Activated CD4-positive, alpha-beta T cell treated with anti-CD3 and anti-CD28 coated beads, Interleukin-2, amount 50 U/mL, for 1 hour (primary cell): Measurements from ENCODE around the gene CEACAM18.
"Not testable (repeated sequence)": the region's sequence is repeated elsewhere in the genome, so short reads cannot be mapped to it uniquely, and the experiment has no call there.

Experiments used
- DNase-seq: peaks from one replicate; pipeline ENCODE4 v3.0.0-alpha.2; 2020

CEACAM18 gene

DNA sequence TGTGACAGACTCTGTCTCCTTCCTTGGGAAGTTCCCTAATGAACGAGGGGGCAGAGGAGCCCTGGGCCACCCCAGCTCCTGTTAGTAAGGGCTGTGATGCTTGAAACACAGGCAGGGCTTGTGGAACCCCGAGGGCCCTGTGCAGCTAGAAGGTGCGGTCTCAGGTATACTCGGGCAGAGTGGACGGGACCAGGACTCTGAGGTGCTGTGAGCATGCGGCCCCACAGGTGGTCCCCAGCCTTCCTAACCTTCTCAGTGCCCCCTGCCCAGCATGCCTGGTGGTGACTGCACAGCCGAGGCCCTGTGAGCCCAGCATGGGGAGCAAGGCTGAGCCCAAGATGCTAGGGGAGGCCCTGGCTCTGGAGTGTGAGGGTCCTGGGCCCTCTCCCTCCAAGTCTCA lies 16.1 kb upstream of the CEACAM18 start:
- no peak for DNase-seq

DNA sequence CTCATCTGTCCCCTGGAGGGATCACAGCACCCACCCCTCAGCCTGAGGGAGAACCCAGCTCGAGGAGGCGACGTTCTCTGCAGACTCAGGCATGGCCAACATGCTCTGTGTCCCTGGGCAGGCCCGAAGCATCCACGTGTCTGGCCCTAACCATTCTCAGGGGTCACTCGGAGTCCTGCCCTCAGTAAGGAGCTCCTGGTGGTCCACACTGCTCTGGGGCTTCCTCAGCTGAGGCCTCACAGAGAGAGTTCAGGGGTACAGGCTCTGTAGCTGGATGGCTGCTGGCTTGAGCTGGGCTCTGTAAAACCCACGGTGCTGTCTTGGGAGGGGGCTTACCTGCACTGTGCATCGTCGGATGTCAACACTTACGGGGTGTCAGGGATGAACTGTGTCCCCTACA lies 15.7 kb upstream of the CEACAM18 start:
- no peak for DNase-seq

DNA sequence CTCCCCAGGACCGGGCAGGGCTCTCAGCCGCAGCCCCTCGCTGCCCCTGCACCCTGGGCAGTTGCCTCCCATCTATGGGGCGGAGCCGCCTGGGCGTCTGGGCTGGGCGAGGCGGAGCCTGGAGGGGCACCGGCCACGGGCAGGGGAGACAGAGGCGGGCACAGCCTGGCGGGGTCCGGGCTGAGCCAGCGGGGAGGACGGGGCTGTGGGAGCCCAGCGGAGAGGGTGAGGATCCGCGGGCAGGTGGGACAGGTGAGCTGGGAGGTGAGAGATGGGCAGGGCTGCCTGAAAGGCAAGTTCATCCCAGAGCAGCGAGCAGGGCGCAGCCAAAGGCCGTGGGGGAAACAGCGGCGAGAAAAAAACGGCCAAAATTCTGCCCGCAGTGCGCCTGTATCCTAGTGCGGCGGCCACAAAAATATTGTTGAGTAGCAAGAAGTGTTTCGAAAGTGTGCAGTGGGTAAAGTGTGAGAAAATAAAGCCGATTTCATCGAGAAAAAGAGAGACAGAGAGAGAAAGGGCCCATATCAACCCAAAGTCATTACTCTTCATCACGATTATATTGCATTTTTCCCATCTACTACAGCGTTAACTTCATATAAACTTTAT lies 14.3 kb upstream of the CEACAM18 start:
- DNase-seq: not testable (repeated sequence)

DNA sequence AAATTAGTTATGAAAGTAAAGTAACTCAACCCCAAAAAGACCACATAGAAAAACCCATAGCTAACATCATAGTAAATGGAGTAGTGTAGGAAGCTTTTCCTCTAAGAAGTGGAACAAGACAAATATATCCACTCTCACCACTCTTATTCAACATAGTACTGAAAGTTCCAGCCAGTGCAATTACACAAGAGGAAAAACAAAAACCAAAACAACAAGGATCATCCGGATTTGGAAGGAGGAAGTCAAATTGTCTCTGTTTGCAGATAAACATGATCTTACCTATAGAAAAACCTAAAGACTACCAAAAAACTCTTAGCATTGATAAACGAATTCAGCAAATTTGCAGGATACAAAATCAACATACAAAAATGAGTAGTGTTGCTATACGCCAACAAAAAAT lies 11.6 kb upstream of the CEACAM18 start:
- DNase-seq: no peak

DNA sequence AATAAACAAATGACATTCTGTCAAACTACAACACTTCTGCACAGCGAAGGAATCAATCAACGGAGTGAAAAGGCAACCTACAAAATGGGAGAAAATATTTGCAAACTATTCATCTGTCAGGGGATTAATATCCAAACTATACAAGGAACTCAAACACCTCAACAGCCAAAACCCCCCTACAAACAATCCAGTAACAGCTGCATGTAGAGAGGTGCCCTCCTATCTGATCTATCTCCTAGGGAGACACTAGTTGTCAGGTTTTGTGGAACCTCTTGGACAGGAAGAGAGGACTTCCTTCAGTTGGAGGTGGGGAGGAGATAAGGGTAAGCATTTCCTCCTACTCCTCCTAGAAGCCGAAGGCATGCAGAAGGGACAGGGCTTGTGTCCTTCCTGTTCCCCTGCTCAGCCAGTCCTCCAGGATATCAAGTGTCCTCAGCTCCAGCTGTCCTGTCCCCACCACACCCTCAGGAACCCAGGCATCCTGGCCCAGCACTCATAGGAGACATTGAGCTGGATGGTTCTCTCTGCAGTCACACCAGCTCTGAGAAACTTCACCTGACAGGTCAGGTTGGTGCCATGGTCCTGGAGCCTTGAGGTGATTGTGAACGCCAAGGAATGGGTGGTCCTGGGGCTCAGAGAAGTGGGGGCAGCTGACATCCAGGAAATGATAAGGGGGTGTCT lies 10.3 kb upstream of the CEACAM18 start:
- no peak for DNase-seq

GRCh38 chr19:51468545-51468920 lies 9.8 kb upstream of the CEACAM18 start:
- DNase-seq: no peak

- no peak for DNase-seq
Observed at GRCh38 chr19:51469162-51469561, 9.2 kb upstream of the CEACAM18 start.

- DNase-seq: no peak
Observed at GRCh38 chr19:51469629-51470028, 8.7 kb upstream of the CEACAM18 start.

DNA sequence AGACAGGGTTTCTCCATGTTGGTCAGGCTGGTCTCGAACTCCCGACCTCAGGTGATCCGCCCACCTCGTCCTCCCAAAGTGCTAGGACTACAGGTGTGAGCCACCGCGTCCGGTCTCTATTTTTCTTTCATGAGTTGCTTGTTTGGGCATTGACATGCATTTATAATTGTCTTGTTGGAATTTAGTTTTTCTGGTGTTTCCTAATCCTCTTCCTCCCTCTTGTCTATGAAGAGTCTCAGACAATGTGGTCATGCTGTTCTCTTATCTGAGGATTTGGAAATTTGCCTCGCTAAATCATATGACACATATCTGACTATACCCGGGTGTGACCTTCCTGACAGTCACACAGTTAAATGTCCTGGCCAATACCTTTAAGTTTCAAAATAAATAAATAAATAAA lies 7.4 kb upstream of the CEACAM18 start:
- no peak for DNase-seq

- DNase-seq: no peak
Observed at GRCh38 chr19:51471527-51471926, 6.8 kb upstream of the CEACAM18 start.

- DNase-seq: no peak
Observed at GRCh38 chr19:51472607-51473006, 5.7 kb upstream of the CEACAM18 start.

DNA sequence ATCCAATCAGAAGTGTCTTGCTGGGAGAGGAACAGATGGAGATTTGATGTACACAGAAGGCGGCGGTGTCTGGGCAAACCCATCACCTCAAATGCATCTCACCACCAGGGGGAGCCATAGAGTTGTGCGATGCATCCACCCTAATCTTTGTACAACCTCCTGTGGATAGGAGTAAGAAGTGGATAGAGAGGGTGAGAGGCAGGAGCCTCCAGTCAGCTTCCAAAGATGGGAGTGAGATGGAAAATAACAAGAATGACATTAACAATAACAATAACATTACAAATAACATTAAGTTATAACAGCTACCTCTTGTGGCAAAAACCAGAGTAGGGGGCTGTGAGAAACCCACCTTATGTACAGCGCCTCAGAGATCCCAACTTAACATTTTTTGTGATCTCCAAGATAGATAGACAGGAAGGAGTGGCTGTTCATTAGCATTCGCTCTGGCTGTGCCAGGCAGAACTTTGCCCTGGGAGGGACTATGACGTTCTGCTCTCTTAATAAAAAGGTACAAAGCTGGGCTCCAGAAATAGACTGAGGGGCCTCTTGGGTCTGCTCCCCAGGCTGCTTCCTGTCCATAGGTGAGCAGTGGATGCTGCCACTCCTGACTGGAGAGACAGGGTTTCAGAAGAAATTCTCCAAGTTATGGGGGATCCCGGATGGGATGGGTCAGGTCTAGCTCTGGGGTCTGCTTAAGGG lies 5.2 kb upstream of the CEACAM18 start:
- DNase-seq: peak; percentile 81

DNA sequence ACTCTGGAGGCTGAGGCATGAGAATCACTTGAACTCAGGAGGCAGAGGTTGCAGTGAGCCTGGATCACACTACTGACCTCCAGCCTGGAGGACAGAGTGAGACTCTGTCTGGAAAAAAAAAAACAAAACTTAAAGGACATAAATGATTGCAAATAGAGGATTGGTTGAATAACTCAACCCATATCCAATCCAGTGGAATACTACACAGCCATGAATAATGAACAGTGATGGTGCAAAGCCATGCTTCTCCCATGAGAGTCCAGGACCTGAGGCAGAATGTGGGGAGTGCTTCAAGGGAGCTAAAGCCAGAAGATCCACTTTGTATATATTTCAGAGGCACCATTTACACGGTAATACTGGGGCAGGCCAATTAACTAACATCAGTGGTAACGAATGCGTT lies 2.2 kb upstream of the CEACAM18 start:
- DNase-seq: no peak

DNA sequence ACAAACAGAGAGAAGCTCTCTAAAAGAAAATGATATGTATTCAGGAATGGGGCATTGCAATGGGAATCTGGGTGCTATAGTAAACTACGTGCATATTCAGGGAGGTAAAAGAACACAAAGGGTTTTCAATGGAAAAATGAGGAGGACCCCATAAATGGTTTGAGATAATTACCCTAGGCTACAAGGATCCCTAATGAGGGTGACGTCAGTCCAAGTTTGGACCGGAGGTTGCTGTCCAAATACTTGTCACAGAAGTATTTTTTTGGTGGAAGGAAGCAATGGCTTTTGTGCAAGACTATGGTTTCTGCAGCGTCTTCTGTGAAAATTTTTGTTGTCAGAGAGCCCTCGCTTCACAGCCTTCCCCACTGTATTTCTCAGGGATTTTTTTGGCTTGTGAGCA lies 995 bp upstream of the CEACAM18 start:
- no peak for DNase-seq

DNA sequence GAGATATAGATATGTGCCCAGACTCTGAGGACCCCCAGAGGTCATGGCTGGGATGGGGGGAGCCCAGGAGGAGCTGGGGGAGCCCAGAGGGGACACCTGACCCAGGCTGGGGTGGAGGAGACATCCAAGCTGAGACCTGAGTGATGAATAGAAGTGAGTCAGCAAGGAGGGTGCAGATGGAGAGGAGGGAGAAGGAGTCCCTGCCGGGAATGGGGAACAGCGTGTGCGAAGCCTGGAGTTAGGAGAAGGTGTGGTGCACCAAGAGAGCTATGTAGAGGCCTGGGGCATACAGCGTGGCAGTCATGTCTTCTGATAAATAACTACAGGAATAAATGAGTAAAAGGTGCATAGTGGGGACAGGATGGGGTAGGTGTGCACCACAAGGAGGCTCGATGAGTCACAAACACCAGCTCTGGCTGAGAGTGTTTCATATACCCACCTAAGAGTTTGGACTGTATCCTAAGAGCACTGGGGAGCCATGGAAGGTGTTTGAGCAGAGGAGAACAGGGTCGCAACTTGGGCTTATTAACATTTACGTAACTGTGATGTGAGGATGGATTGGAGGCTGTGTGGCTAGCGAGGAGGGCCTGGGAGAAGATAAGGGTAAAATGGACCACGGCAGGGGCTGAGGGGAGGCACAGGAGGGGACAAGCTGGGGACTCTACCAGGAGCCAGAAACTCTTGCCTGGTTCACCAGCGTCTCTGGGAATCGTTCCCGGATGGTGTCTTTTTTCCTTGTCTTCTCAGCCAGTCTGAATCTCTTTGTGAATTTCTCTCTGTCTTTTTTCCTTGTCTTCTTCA lies 1.4 kb downstream of the CEACAM18 start:
- no peak for DNase-seq

DNA sequence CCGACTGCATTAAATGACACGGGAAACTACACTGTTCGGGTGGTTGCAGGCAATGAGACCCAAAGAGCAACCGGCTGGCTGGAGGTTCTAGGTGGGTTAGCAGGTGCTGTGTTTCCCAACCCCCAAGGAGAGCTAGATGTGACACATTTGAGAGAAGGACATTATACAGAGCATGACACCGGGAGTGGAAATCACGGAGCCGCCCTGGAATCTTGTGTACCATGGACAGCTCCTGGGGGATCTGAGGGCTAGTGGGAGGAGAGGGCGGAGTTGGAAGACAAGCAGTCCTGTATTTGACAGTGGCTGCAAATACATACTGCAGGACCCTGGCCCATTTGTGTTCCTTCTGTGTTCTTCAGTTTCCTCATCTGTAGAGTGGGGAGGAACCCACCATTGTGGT lies 2.3 kb downstream of the CEACAM18 start:
- no peak for DNase-seq

DNA sequence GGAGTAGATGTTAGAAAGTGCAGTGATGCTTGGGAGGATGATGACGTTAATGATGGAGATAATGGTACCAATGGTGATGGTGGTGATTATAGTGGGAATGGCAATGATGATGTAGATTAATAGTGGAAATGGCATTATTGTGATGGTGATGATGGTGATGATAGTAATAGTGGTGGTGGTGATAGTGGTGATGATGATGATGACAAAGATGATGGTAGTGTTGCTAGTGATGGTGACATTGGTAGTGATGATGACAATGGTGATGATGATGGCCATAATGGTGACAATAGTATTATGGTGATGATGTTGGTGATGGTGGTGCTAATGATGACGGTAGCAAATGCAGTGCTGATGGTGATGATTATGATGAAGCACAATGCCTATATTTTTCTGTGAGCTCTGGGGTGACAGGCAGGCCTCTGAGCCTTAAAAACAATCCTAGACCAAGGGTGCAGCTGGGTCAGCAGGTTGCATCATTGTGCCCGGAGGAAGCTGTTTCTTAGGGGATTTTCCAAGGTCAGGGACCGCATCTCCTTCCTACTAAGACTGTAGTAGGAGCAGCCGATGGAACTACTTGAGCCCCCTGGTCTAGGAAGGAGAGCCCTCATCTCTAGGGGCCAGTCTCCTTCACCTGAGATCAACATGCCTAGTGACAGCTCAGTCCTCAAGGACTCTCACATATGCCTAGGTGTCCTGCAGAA lies 7.8 kb downstream of the CEACAM18 start:
- no peak for DNase-seq

DNA sequence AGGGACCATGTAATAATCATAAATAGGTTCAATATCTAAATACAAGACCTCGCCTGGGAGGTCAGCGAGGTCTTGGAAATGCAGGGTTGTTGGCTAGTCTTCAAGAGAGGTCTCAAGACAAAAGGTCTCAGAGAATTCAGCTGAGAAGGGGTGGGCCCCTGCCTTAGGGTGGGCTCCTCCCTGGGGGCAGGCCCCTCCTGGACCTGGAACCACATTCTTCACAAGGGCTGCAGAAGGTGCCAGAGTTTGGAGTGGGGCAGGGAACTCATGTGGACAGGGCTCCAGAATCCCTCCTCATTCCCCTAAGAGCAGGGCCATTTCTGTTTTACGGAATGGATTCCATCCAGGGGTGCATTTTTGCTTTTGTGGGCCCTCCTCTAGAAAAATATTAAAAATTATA lies 10.2 kb downstream of the CEACAM18 start:
- no peak for DNase-seq

- DNase-seq: no peak
Observed at GRCh38 chr19:51489113-51489512, 10.8 kb downstream of the CEACAM18 start.

GRCh38 chr19:51490676-51491075 lies 12.3 kb downstream of the CEACAM18 start:
- DNase-seq: no peak

DNA sequence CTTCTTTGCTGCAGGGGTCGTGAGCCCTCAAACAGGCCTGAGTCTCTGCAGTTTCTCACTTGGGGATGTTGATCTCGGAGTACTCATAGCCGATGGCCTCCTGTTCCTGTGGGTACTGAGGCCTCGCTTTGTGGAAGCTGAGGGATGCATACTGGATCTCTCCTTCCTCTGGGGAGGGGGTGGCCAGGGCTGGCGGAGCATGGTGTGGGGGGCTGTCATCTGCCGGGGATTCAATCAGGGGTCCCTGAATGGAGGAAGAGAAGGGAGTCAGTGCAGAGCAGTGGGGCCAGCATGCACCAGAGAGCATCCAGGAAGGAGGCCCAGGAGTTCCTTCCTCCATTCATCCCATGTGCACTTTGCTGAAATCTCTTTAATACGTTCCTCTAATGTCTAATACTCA lies 13.2 kb downstream of the CEACAM18 start:
- no peak for DNase-seq

- no peak for DNase-seq
Observed at GRCh38 chr19:51493776-51494175, 15.4 kb downstream of the CEACAM18 start.

DNA sequence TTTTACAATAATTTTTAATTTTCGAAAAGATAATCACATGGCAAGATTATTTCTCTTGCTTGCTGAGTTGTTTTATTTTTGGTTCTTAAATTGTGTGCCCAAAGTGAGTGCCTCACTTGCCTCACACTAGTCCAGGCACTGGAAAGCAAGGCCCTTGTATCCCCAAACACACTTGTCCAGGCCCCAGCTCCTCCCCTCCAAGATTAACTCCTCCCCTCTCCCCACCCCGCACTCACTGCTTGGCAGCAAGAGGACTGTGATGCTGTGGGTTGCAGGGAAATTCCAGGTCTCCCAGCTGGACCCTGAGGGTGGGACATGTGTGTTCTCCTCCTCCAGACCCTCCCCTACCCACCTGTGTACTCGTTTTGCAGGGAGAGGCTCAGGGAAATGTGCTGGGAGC lies 19.3 kb downstream of the CEACAM18 start:
- no peak for DNase-seq
